Breast epithelium (tissue), 4 donors: Measurements from ENCODE around the gene CYP4F2. TPM values are rescaled to one million over a fixed set of nuclear protein-coding genes. Genes with fewer than 3 reads are reported as not detected.
A peak's percentile ranks its signal among the peaks of the same experiment; 100 is the strongest.
"Not testable (repeated sequence)": the region's sequence is repeated elsewhere in the genome, so short reads cannot be mapped to it uniquely, and the experiment has no call there.

ENCODE experiments used
- DNase-seq, 2 donors: peaks; one replicate each; pipeline ENCODE4 v3.0.0-alpha.2; 2019; ENCODE audit warnings: low spot score in 2 of 2
- H3K27ac ChIP-seq, 2 donors: fragments of 200-600 bp; sonication (generic) in 1 of 2; one replicate each; pipeline ENCODE4 v1.5.1; 2016 to 2019; ENCODE audit warnings: mild to moderate bottlenecking in 1 of 2
- H3K27me3 ChIP-seq, 2 donors: fragments of 200-600 bp; sonication (generic) in 1 of 2; one replicate each; pipeline versions ENCODE4 v1.5.1 to v1.6.0; 2017 to 2019; ENCODE audit warnings: control low read depth in 1 of 2, mild to moderate bottlenecking in 1 of 2
- H3K36me3 ChIP-seq: fragments of 200-600 bp; one replicate; pipeline ENCODE4 v1.5.1; 2019
- H3K4me1 ChIP-seq, 2 donors: fragments of 200-600 bp; sonication (generic); one replicate each; pipeline ENCODE4 v1.5.1; 2016 to 2019; ENCODE audit warnings: control low read depth in 1 of 2
- H3K4me3 ChIP-seq, 3 donors: fragments of 200-600 bp; sonication (generic); 1 replicate in 2 of 3; 2 replicates in 1 of 3; pipeline ENCODE4 v1.5.1; 2016 to 2019; ENCODE audit warnings: mild to moderate bottlenecking in 3 of 3, moderate library complexity in 2 of 3
- H3K9me3 ChIP-seq, 2 donors: fragments of 200-600 bp; sonication (generic) in 1 of 2; one replicate each; pipeline ENCODE4 v1.5.1; 2016 to 2019; ENCODE audit warnings: control low read depth in 1 of 2
- POLR2A ChIP-seq: fragments of 450-650 bp; IDR thresholded peaks from one replicate; pipeline ENCODE4 v1.6.1; 2016; ENCODE audit warnings: antibody characterized with exemption, mild to moderate bottlenecking, moderate library complexity
- POLR2AphosphoS5 ChIP-seq, 3 donors: sonication (generic); formaldehyde crosslinking; IDR thresholded peaks; one replicate each; pipeline ENCODE4 v1.6.1; 2017; ENCODE audit warnings: antibody characterized with exemption in 3 of 3
- intact Hi-C: fragments of 100-400 bp; cut with DNase I; formaldehyde crosslinking; loops from one replicate; pipeline ENCODE4 v1.15.1; 2023; ENCODE audit warnings: low total_unique reads
- total RNA-seq, 3 donors: library from RNA; depleted of rRNA; stranded (reverse); fragments of >200 nt; gene quantifications; one replicate each; pipeline ENCODE4 v1.1.0, GENCODE V29; 2016
- TF ChIP-seq, protein P1 (sequence below), 3 donors: fragments of 450-650 bp; IDR thresholded peaks; one replicate each; pipeline ENCODE4 v1.5.1; 2016 to 2017; ENCODE audit warnings: antibody characterized with exemption in 3 of 3, mild to moderate bottlenecking in 3 of 3, moderate library complexity in 3 of 3

Gene CYP4F2
- total RNA-seq, 3 donors from 2014 or later = under 0.01 TPM; not detected in 2

- Histone ChIP-seq H3K4me3 (no peak overlapping the region), H3K4me1 (no peaks in the 10 kb centered on the region), H3K27ac (no peak overlapping the region), H3K27me3 (no peaks in the 10 kb centered on the region), H3K36me3 (no peaks in the 10 kb centered on the region), H3K9me3 (no peaks in the 10 kb centered on the region)
- intact Hi-C loops = no loop called here
- DNase-seq = no peak
- TF ChIP-seq, protein P1, sequence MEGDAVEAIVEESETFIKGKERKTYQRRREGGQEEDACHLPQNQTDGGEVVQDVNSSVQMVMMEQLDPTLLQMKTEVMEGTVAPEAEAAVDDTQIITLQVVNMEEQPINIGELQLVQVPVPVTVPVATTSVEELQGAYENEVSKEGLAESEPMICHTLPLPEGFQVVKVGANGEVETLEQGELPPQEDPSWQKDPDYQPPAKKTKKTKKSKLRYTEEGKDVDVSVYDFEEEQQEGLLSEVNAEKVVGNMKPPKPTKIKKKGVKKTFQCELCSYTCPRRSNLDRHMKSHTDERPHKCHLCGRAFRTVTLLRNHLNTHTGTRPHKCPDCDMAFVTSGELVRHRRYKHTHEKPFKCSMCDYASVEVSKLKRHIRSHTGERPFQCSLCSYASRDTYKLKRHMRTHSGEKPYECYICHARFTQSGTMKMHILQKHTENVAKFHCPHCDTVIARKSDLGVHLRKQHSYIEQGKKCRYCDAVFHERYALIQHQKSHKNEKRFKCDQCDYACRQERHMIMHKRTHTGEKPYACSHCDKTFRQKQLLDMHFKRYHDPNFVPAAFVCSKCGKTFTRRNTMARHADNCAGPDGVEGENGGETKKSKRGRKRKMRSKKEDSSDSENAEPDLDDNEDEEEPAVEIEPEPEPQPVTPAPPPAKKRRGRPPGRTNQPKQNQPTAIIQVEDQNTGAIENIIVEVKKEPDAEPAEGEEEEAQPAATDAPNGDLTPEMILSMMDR (IDR thresholded peaks at IDR 0.05) = no peak
- TF ChIP-seq POLR2A (no peak), POLR2AphosphoS5 (IDR thresholded peaks at IDR 0.05) (no peak)
Measured at GRCh38 chr19:15885167-15885566, 12.7 kb downstream of the CYP4F2 start.

- H3K27ac ChIP-seq, H3K27me3 ChIP-seq, H3K36me3 ChIP-seq, H3K4me1 ChIP-seq, DNase-seq, H3K4me3 ChIP-seq, H3K9me3 ChIP-seq, intact Hi-C loops: not testable (repeated sequence)
Measured at GRCh38 chr19:15883329-15883728, 14.5 kb downstream of the CYP4F2 start.

DNA sequence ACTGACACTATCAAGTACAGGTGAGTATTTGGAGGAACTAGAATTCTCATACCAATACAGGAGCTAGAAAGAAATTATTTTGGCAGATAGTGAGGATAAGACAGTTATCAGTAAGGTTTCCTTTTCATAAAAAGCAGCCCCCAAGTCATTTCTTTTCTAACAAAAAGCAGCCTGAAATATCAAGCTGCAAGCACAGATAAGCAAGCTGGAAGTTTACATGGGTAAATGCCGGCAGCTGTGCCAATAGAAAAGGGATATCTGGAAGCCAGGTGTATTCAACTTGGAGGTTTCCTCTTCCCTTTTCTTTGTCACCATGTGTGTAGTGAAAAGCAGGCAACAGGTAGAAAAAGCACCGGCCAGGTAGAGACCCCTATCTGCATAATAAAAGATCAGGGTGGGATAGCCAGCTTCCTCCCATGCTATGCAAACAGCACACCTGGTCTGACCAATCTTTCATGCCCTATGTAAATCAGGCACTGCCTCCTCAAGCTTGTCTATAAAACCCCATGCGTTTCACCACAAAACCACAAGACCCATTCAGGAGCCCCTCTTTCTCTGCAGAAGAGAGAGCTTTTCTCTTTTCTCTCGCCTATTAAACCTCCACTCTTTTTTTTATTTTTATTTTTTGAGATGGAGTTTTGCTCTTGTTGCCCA lies 22.9 kb downstream of the CYP4F2 start:
- H3K36me3 ChIP-seq = no peaks in the 10 kb centered on the region
- intact Hi-C loops = no loop called here
- peaks cover 0 to 9% of the 10 kb centered on the region in 2 donors for H3K27me3 ChIP-seq
- TF ChIP-seq POLR2AphosphoS5 (IDR thresholded peaks at IDR 0.05) = no peak
- TF ChIP-seq, protein P1 (IDR thresholded peaks at IDR 0.05) = no peak
- no peak for TF ChIP-seq POLR2A
- no peaks in the 10 kb centered on the region for H3K9me3 ChIP-seq
- H3K27ac ChIP-seq = no peak overlapping the region
- H3K4me3 ChIP-seq = no peak overlapping the region
- no peaks in the 10 kb centered on the region for H3K4me1 ChIP-seq
- no peak for DNase-seq

- H3K9me3 ChIP-seq, intact Hi-C loops: not testable (repeated sequence)
Measured at GRCh38 chr19:15873771-15874170, 24.1 kb downstream of the CYP4F2 start.

GRCh38 chr19:15871570-15871969 lies 26.3 kb downstream of the CYP4F2 start:
- Histone ChIP-seq H3K27me3 (peaks cover 0 to 6% of the 10 kb centered on the region in 2 donors), H3K4me1 (no peaks in the 10 kb centered on the region), H3K36me3 (no peaks in the 10 kb centered on the region), H3K4me3 (no peak overlapping the region), H3K9me3 (no peaks in the 10 kb centered on the region), H3K27ac (no peak overlapping the region)
- intact Hi-C loops = no loop called here
- TF ChIP-seq POLR2AphosphoS5 (IDR thresholded peaks at IDR 0.05) = no peak
- TF ChIP-seq POLR2A = no peak
- TF ChIP-seq, protein P1 (IDR thresholded peaks at IDR 0.05) = no peak
- DNase-seq = no peak

More at GRCh38 chr19:15873771-15874170, 24.1 kb downstream of the CYP4F2 start:
- not testable (repeated sequence) for H3K27ac ChIP-seq, H3K36me3 ChIP-seq, H3K4me1 ChIP-seq, H3K27me3 ChIP-seq, H3K4me3 ChIP-seq, DNase-seq

GRCh38 chr19:15869873-15870272 lies 28.0 kb downstream of the CYP4F2 start:
- Histone ChIP-seq H3K36me3 (no peaks in the 10 kb centered on the region), H3K4me1 (no peaks in the 10 kb centered on the region), H3K27ac (peak overlapping the region; percentile 42 to 82), H3K9me3 (no peaks in the 10 kb centered on the region), H3K27me3 (no peaks in the 10 kb centered on the region), H3K4me3 (no peak overlapping the region)
- intact Hi-C loops = loop anchor here (5.0 kb wide), 1 partner anchor 182 kb away; no protein-coding TSS in a partner anchor
- DNase-seq = no peak
- no peak for TF ChIP-seq POLR2AphosphoS5 (IDR thresholded peaks at IDR 0.05)
- TF ChIP-seq, protein P1 (IDR thresholded peaks at IDR 0.05) = no peak
- TF ChIP-seq POLR2A = no peak
